ENCODE results near the gene SPATA16.

Gene SPATA16

DNA sequence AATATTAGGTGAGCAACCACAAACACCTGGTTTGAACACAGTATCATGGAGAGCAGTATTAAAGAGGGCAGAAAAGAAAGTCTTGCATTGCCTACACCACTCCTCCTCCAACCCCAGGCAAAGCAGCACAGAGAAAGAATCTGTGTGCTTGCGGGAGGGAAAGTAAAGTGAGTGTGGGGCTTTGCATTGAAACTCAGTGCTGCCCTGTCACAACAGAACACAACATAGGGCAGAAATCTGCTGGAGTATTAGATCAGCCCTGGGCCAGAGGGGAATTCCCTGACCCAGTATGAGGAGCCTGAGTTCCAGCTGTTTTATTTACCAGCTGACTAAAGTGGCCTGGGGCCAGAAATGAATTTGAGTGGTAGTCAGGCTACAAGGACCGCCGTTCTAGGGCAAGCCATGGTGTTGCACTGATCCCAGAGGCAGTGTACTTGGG lies 75.5 kb downstream of the SPATA16 start:
- TF ChIP-seq ISL1 (CRISPR knock-in tag; IDR thresholded peaks at IDR 0.05) (no peak), ZFP3 (CRISPR knock-in tag; IDR thresholded peaks at IDR 0.05) (no peak), RARB (CRISPR knock-in tag; IDR thresholded peaks at IDR 0.05) (no peak), TCF4 (CRISPR knock-in tag; IDR thresholded peaks at IDR 0.05; ENCODE audit: borderline replicate concordance) (no peak), ARNTL (CRISPR knock-in tag; IDR thresholded peaks at IDR 0.05; ENCODE audit: borderline replicate concordance, low read depth) (no peak), ZC3H10 (CRISPR knock-in tag; IDR thresholded peaks at IDR 0.05) (no peak)
- TF ChIP-seq, protein P1, sequence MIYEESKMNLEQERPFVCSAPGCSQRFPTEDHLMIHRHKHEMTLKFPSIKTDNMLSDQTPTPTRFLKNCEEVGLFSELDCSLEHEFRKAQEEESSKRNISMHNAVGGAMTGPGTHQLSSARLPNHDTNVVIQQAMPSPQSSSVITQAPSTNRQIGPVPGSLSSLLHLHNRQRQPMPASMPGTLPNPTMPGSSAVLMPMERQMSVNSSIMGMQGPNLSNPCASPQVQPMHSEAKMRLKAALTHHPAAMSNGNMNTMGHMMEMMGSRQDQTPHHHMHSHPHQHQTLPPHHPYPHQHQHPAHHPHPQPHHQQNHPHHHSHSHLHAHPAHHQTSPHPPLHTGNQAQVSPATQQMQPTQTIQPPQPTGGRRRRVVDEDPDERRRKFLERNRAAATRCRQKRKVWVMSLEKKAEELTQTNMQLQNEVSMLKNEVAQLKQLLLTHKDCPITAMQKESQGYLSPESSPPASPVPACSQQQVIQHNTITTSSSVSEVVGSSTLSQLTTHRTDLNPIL (CRISPR knock-in tag; IDR thresholded peaks at IDR 0.05; ENCODE audit: low read depth) = no peak
- TF ChIP-seq, protein P2, sequence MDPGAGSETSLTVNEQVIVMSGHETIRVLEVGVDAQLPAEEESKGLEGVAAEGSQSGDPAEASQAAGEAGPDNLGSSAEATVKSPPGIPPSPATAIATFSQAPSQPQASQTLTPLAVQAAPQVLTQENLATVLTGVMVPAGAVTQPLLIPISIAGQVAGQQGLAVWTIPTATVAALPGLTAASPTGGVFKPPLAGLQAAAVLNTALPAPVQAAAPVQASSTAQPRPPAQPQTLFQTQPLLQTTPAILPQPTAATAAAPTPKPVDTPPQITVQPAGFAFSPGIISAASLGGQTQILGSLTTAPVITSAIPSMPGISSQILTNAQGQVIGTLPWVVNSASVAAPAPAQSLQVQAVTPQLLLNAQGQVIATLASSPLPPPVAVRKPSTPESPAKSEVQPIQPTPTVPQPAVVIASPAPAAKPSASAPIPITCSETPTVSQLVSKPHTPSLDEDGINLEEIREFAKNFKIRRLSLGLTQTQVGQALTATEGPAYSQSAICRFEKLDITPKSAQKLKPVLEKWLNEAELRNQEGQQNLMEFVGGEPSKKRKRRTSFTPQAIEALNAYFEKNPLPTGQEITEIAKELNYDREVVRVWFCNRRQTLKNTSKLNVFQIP (CRISPR knock-in tag; IDR thresholded peaks at IDR 0.05; ENCODE audit: borderline replicate concordance, low read depth) = no peak
- ATAC-seq = no peak; the same call in 2 of the 3 replicates

DNA sequence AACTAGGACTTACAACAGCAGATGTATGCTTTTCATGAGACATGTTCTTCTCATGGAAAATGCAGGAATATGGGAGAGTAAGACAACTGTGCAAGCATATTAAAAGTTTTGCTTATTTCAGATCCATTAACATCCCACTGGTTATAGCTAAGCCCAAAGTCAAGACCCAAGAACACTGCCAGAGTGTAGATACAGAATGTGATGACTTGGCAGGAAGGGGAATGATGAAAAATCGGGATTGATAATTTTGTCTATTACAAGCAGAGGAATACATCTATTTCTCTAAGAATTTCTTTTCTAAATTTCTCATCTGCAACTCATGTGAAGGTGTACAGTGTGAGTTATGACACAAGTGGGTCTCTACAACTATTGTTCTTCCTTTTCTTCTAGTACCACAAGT lies 76.4 kb downstream of the SPATA16 start:
- ATAC-seq = no peak
- no peak for TF ChIP-seq OSR1 (CRISPR knock-in tag; IDR thresholded peaks at IDR 0.05)
- TF ChIP-seq, protein P2 (CRISPR knock-in tag; IDR thresholded peaks at IDR 0.05; ENCODE audit: borderline replicate concordance, low read depth) = no peak

DNA sequence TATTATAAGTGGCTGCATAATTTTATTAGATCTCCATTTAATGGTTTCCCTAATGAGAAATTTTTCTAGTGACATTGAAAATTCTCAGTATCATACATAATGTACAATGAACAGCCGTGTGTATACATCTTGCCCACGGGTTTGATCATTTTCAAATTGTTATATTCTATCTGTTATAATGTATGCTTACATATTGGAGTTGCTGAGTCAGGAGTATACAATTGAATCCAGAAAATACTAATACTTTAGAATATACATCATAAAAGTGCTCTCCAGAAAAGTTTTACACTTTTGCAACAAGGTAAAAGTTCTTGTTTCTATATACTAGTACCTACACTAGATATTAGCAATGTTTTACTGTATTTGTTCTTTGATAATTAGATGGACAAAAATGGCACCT lies 82.8 kb downstream of the SPATA16 start:
- no peak for ATAC-seq
- TF ChIP-seq, protein P3, sequence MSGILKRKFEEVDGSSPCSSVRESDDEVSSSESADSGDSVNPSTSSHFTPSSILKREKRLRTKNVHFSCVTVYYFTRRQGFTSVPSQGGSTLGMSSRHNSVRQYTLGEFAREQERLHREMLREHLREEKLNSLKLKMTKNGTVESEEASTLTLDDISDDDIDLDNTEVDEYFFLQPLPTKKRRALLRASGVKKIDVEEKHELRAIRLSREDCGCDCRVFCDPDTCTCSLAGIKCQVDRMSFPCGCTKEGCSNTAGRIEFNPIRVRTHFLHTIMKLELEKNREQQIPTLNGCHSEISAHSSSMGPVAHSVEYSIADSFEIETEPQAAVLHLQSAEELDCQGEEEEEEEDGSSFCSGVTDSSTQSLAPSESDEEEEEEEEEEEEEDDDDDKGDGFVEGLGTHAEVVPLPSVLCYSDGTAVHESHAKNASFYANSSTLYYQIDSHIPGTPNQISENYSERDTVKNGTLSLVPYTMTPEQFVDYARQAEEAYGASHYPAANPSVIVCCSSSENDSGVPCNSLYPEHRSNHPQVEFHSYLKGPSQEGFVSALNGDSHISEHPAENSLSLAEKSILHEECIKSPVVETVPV (CRISPR knock-in tag; IDR thresholded peaks at IDR 0.05) = no peak
- no peak for TF ChIP-seq ZNF8 (CRISPR knock-in tag; IDR thresholded peaks at IDR 0.05)
- TF ChIP-seq, protein P2 (CRISPR knock-in tag; IDR thresholded peaks at IDR 0.05; ENCODE audit: borderline replicate concordance, low read depth) = no peak
- TF ChIP-seq, protein P4, sequence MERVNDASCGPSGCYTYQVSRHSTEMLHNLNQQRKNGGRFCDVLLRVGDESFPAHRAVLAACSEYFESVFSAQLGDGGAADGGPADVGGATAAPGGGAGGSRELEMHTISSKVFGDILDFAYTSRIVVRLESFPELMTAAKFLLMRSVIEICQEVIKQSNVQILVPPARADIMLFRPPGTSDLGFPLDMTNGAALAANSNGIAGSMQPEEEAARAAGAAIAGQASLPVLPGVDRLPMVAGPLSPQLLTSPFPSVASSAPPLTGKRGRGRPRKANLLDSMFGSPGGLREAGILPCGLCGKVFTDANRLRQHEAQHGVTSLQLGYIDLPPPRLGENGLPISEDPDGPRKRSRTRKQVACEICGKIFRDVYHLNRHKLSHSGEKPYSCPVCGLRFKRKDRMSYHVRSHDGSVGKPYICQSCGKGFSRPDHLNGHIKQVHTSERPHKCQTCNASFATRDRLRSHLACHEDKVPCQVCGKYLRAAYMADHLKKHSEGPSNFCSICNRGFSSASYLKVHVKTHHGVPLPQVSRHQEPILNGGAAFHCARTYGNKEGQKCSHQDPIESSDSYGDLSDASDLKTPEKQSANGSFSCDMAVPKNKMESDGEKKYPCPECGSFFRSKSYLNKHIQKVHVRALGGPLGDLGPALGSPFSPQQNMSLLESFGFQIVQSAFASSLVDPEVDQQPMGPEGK (CRISPR knock-in tag; IDR thresholded peaks at IDR 0.05; ENCODE audit: borderline replicate concordance) = no peak
- TF ChIP-seq RARB (CRISPR knock-in tag; IDR thresholded peaks at IDR 0.05) = no peak
- TF ChIP-seq TCF4 (CRISPR knock-in tag; IDR thresholded peaks at IDR 0.05; ENCODE audit: borderline replicate concordance) = no peak
- no peak for TF ChIP-seq SNAI2 (CRISPR knock-in tag; IDR thresholded peaks at IDR 0.05)
- no peak for TF ChIP-seq BACH2 (CRISPR knock-in tag; IDR thresholded peaks at IDR 0.05; ENCODE audit: borderline replicate concordance)
- no peak for TF ChIP-seq GLIS3 (CRISPR knock-in tag; IDR thresholded peaks at IDR 0.05)
- no peak for TF ChIP-seq ARNTL (CRISPR knock-in tag; IDR thresholded peaks at IDR 0.05; ENCODE audit: borderline replicate concordance, low read depth)
- TF ChIP-seq TOX (CRISPR knock-in tag; IDR thresholded peaks at IDR 0.05; ENCODE audit: borderline replicate concordance) = no peak
- no peak for TF ChIP-seq PPARA (CRISPR knock-in tag; IDR thresholded peaks at IDR 0.05; ENCODE audit: borderline replicate concordance)
- TF ChIP-seq, protein P5, sequence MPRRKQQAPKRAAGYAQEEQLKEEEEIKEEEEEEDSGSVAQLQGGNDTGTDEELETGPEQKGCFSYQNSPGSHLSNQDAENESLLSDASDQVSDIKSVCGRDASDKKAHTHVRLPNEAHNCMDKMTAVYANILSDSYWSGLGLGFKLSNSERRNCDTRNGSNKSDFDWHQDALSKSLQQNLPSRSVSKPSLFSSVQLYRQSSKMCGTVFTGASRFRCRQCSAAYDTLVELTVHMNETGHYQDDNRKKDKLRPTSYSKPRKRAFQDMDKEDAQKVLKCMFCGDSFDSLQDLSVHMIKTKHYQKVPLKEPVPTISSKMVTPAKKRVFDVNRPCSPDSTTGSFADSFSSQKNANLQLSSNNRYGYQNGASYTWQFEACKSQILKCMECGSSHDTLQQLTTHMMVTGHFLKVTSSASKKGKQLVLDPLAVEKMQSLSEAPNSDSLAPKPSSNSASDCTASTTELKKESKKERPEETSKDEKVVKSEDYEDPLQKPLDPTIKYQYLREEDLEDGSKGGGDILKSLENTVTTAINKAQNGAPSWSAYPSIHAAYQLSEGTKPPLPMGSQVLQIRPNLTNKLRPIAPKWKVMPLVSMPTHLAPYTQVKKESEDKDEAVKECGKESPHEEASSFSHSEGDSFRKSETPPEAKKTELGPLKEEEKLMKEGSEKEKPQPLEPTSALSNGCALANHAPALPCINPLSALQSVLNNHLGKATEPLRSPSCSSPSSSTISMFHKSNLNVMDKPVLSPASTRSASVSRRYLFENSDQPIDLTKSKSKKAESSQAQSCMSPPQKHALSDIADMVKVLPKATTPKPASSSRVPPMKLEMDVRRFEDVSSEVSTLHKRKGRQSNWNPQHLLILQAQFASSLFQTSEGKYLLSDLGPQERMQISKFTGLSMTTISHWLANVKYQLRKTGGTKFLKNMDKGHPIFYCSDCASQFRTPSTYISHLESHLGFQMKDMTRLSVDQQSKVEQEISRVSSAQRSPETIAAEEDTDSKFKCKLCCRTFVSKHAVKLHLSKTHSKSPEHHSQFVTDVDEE (CRISPR knock-in tag; IDR thresholded peaks at IDR 0.05) = no peak
- no peak for TF ChIP-seq CSDC2 (CRISPR knock-in tag; IDR thresholded peaks at IDR 0.05)
- TF ChIP-seq ZFP3 (CRISPR knock-in tag; IDR thresholded peaks at IDR 0.05) = no peak

Measured in SK-N-SH treated with all-trans-retinoic acid at 6 μM for 48 hours (cell line).